ENCODE data around the gene RRAD. TPM values are rescaled to one million over a fixed set of nuclear protein-coding genes. Genes with fewer than 3 reads are reported as not detected.

RRAD gene, protein sequence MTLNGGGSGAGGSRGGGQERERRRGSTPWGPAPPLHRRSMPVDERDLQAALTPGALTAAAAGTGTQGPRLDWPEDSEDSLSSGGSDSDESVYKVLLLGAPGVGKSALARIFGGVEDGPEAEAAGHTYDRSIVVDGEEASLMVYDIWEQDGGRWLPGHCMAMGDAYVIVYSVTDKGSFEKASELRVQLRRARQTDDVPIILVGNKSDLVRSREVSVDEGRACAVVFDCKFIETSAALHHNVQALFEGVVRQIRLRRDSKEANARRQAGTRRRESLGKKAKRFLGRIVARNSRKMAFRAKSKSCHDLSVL
- polyA plus RNA-seq = not detected in 2 replicates

DNA sequence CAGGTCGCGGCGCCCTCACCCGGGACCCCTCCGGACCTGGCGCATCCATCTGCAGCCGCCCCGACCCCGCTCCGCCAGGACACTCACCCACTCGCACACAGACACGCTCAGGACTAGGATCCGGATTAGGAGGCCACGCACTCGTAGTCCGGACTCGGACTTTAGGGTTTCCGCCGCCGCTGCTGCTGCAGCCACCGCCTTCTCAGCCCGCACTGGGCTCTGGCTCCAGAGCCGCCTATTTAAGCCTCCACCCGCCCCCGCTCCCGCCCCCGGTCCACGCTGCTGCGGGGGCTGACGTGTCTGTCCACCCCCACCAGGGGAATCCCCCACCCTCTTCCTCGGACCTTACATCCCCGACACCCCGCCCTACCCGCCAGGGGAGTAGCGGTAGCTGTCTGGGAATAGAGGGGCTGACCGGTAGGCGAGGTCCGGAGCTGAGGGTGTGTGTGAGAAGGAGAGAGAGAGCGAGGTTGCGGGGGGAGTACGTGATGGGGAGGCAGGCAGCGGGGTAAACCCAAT is at the start of gene RRAD:
Gene RRAD, minus strand, starts transcription at position 214 of the 519 bp plus-strand sequence. CDS start 356 bp downstream, outside the sequence.

DNA sequence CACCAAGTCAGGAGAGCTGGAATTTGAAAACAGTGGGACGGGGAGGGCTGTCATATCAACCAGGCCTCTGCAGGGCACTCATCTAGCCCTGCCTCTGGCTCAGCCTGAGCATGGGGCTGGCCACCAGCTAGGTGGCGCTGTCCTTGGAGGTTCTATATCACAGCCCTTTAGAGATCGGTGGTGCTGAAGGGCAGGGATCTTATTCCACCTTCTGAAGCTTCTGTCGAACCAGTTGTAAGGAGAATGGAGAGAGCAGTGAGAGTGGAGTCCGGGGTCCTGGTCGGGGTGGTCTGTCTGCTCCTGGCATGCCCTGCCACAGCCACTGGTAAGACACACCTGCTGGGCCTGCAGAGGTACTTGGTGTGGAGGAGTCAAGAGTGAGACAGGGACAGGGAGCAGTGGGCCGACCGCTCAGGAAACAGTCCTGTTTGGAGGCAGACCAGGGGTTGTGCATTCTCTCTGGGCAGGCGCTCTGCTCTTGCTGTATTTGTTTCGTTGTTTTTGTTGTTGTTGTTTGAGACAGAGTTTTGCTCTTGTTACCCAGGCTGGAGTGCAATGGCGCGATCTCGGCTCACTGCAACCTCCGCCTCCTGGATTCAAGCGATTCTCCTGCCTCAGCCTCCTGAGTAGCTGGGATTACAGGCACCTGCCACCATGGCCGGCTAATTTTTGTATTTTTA is 35.9 kb upstream of the RRAD start, which contains the start of gene CES3:
Gene CES3, plus strand, starts transcription at position 202 of the 680 bp plus-strand sequence. Its CDS starts 42 bp downstream, at position 244.

DNA sequence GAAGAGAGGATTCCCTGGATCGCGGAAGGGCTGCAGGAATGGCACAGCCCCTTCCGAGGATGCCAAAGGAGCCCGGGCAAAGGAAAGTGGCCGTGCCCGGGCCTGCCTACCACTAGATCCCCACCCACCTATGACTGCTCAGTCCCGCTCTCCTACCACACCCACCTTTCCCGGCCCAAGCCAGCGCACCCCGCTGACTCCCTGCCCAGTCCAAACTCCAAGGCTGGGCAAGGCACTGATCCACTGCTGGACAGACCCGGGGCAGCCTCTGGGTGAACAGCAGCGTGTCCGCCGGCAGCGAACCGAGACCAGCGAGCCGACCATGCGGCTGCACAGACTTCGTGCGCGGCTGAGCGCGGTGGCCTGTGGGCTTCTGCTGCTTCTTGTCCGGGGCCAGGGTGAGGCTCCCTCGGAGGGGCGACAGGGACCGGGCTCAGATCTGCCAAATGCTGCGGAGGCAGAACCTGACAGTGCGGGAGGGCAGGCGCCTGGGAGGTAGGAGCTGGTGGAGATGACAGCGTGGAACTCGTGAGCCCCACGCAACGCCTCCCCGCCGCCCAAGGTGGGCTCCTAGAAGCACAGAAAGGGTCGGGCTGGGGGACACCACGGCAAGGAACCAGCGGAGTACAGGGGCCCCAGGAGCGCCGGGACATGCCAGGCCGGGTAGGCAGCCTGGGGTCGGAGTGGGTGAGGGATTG is 10.1 kb upstream of the RRAD start, which contains the start of gene CES2:
Gene CES2, plus strand, starts transcription at position 203 of the 698 bp plus-strand sequence. Its CDS starts 120 bp downstream, at position 323.

DNA sequence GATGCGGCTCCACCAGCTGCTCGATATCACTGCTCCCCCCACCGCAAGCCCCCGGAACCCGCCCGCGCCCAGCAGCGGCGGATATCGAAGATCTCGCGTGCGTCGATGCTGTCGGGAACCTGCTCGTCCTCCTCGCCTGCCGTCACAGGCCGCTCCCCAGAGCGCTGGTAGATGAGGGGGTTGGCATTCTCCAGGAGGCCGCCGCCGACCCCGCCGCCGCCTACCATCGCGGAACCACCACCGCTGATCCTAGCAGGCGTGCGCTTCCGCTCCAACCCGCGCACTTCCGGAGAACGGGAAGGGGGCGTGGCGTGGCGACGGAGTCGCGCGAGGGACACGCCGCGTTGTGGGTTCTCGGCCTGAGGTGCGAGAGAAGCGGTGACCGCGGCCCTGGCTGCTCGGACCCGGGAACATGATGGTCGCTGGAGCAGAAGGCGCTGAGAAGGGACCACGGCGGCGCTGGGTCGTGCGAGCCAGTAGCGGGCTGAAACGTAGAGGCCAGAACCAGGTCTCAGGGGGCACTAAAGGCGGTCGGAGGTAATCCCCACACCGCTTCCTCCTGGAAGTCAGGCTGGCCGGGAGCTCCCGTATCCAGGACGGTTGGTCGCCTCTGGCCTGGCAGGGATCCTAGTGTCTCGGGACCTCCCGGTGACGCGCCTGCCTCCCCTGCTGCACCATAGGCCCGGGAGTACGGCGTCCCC is 9.0 kb upstream of the RRAD start, which contains the start of gene CIAO2B:
Gene CIAO2B, minus strand, starts transcription at position 265 of the 701 bp plus-strand sequence. Its CDS starts 38 bp downstream, at position 227.

DNA sequence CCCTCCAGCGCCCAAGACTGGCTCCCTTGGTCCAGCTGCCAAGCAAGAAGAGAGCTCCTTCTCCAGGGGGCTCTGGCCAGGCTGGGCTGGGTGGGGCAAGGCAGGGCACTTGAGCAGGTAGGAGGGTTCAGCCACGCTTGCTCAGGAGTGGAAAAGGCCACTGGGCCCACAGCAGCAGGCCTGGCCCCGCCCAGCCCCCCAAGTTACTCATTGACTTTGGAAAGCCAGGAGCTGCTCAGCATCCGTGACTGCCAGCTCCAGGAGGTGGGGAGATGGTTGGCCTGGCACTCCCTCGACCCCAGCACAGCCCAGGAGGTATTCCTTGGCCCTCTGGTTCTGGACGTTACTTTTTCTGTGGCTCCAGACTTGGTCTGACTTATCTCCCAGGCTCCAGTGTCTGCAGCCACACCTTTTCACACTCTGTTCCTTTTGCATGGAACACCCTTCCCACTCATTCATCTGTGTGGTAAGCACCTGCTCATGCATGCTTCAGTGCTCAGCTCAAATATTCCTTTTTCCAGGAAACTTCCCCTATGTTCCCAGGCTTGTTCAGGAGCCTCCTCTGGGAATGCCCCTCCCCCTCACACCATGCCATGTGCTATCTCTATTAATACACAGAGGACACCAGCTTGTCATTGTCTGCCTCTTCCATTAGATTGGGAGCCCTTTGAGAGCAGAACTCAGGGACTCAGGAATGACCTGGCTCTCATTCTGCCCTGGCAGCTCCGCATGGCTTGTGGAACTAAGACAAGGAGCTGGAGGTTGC is 6.3 kb downstream of the RRAD start, which contains the start of gene CDH16:
Gene CDH16, minus strand, starts transcription at position 83 of the 766 bp plus-strand sequence. CDS start 820 bp downstream, outside the sequence.

DNA sequence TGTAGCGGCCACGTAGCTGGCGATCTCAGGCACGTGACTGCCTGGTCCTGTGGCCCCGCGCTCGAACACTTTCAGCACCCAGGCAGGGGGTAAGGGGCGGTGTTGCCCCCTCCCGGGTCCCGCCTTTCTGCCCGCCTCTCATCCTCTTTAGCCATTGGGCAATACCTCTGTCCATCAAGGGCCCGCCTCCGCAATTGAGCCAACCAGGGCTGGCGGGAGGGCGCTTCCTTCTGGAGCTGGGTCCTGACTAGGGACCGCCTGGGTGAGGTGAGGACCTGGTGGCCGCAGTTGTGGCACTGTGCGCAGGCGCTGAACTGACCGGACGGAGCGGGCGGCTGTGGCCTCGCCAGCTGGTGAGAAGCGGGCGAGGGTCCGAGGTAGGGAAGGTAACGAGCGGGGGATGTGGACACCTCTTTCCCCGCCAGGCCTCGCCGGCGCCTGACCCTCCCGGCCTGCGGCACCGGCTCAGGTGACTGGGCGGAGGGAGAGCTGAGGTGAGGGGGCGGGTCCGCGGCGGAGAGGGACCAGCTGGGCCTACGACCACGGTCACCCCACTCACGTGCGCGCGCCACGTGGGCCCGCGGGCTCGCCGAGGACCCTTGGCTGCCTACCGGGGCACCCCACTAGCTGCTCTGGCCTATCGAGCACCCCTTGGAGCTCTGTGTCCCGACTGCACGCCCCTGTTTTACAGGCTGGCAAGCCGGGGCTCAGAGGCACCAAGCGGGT is 44.9 kb downstream of the RRAD start, which contains the start of gene PDP2:
Gene PDP2, plus strand, starts transcription at position 228 of the 726 bp plus-strand sequence. CDS start 3,770 bp downstream, outside the sequence.

Other genes with a start within 250 kb of the RRAD start
- gene CMTM4, start 228.8 kb downstream of the RRAD start, polyA plus RNA-seq = 6.6 and 12.9 TPM in 2 replicates
- gene DYNC1LI2, start 173.9 kb downstream of the RRAD start, polyA plus RNA-seq = 55.7 and 65.1 TPM in 2 replicates
- 0.34 TPM in 1 of 2 replicates, not detected in the other for gene TERB1, start 124.0 kb downstream of the RRAD start, polyA plus RNA-seq
- gene NAE1, start 94.6 kb downstream of the RRAD start, polyA plus RNA-seq = 161 and 180 TPM in 2 replicates
- 15.9 and 38.9 TPM in 2 replicates for gene CA7, start 81.1 kb downstream of the RRAD start, polyA plus RNA-seq
- 20.4 and 21.6 TPM in 2 replicates for gene PDP2, start 45.0 kb downstream of the RRAD start, polyA plus RNA-seq
- not detected in 2 replicates for gene CDH16, start 6.7 kb downstream of the RRAD start, polyA plus RNA-seq
- gene CIAO2B, start 8.9 kb upstream of the RRAD start, polyA plus RNA-seq = 100 and 132 TPM in 2 replicates
- 0.81 and 2.0 TPM in 2 replicates for gene CES2, start 10.0 kb upstream of the RRAD start, polyA plus RNA-seq
- gene CES3, start 35.7 kb upstream of the RRAD start, polyA plus RNA-seq = 0.86 and 0.90 TPM in 2 replicates
- 2.8 and 6.0 TPM in 2 replicates for gene CES4A, start 63.1 kb upstream of the RRAD start, polyA plus RNA-seq
- gene CBFB, start 103.6 kb upstream of the RRAD start, polyA plus RNA-seq = 3.7 and 7.3 TPM in 2 replicates
- 4.7 and 14.2 TPM in 2 replicates for gene PHAF1, start 184.4 kb upstream of the RRAD start, polyA plus RNA-seq
- gene B3GNT9, start 225.5 kb upstream of the RRAD start, polyA plus RNA-seq = not detected in 2 replicates
- gene TRADD, start 234.4 kb upstream of the RRAD start, polyA plus RNA-seq = 0.99 TPM in 1 of 2 replicates, not detected in the other
- 0.81 TPM in 1 of 2 replicates, not detected in the other for gene FBXL8, start 234.4 kb upstream of the RRAD start, polyA plus RNA-seq
- gene HSF4, start 239.2 kb upstream of the RRAD start, polyA plus RNA-seq = 1.9 and 3.9 TPM in 2 replicates
- gene NOL3, start 245.0 kb upstream of the RRAD start, polyA plus RNA-seq = 6.3 and 9.0 TPM in 2 replicates